GM12878 (cell line): ENCODE measurements around the gene DIAPH3. TPM values are rescaled to one million over a fixed set of nuclear protein-coding genes. Genes with fewer than 3 reads are reported as not detected.

Experiments used
- ATAC-seq: fragments of 200-7000 bp; cut with Tn5 transposase; 3 replicates; pipeline ENCODE4 v1.9.1; 2020; ENCODE audit warnings: mild to moderate bottlenecking, moderate library complexity
- BruUV-seq: library from RNA; stranded (reverse); fragments of 400-500 nt; replicated peaks from 2 replicates; lab custom pipeline; 2021; lab: Mats Ljungman, UMichigan
- CTCF ChIA-PET: fragments of 300-600 bp; sonication (Branson Sonifier 250); formaldehyde crosslinking; extraction: SDS; loops from one replicate; lab custom pipeline; 2021; ENCODE audit warnings: inconsistent platforms; lab: Yijun Ruan, JAX
- POLR2A ChIA-PET: fragments of 350-600 bp; formaldehyde crosslinking; extraction: SDS; loops from one replicate; lab custom pipeline; 2021; ENCODE audit warnings: inconsistent platforms; lab: Charles Lee
- RAD21 ChIA-PET: fragments of 300-600 bp; sonication (Branson Sonifier 250); formaldehyde crosslinking; loops from one replicate; lab custom pipeline; 2023; ENCODE audit warnings: antibody characterized with exemption; ENCODE audit not compliant: unreplicated experiment; lab: Charles Lee
- SMC1A ChIA-PET: fragments of 300-600 bp; sonication (Branson Sonifier 250); formaldehyde crosslinking; loops from one replicate; lab custom pipeline; 2023; ENCODE audit not compliant: unreplicated experiment, uncharacterized antibody; lab: Charles Lee
- DNase-seq: peaks from one replicate; pipeline ENCODE4 v3.0.0-alpha.2; 2011; ENCODE audit warnings: low read depth, low spot score
- FAIRE-seq: peaks from 3 replicates; lab custom pipeline; 2011; peaks lifted over from hg19 to GRCh38; lab: Jason Lieb, UNC
- H2AFZ ChIP-seq: 2 replicates; pipeline ENCODE4 v1.6.0; 2011; ENCODE audit warnings: low read depth, low read length, control low read depth; ENCODE audit not compliant: control insufficient read depth
- H3K27ac ChIP-seq: 2 replicates; pipeline ENCODE4 v1.5.1; 2011; ENCODE audit warnings: control low read depth; ENCODE audit not compliant: control insufficient read depth, insufficient read depth
- H3K27me3 ChIP-seq, 2 experiments: replicated peaks in 1 of 2; 2 replicates each; pipeline versions ENCODE4 v1.6.0 to v1.6.1; 2011; ENCODE audit warnings: low read length in 1 of 2; ENCODE audit not compliant: control insufficient read depth in 2 of 2, insufficient read depth in 2 of 2
- H3K36me3 ChIP-seq, 2 experiments: 2 replicates each; pipeline ENCODE4 v1.5.1; 2011; ENCODE audit warnings: low read length in 1 of 2; ENCODE audit not compliant: control insufficient read depth in 2 of 2, insufficient read depth in 2 of 2
- H3K4me1 ChIP-seq: 2 replicates; pipeline ENCODE4 v1.6.1; 2011; ENCODE audit warnings: mild to moderate bottlenecking, low read length, moderate library complexity, mixed read lengths; ENCODE audit not compliant: control insufficient read depth, insufficient read depth
- H3K4me2 ChIP-seq: 2 replicates; pipeline ENCODE4 v1.6.0; 2011; ENCODE audit warnings: control low read depth; ENCODE audit not compliant: control insufficient read depth, insufficient read depth
- H3K4me3 ChIP-seq: fragments of 200-600 bp; sonication (generic); 2 replicates; pipeline ENCODE4 v1.5.1; 2016
- H3K79me2 ChIP-seq: 2 replicates; pipeline ENCODE4 v1.6.0; 2011; ENCODE audit warnings: low read length; ENCODE audit not compliant: control insufficient read depth, insufficient read depth
- H3K9ac ChIP-seq: 2 replicates; pipeline ENCODE4 v1.8.0; 2011; ENCODE audit warnings: low read length, control low read depth, mixed read lengths; ENCODE audit not compliant: control insufficient read depth, insufficient read depth
- H3K9me3 ChIP-seq: replicated peaks from 3 replicates; pipeline ENCODE4 v1.5.1; 2011; ENCODE audit warnings: mild to moderate bottlenecking, low read length; ENCODE audit not compliant: control insufficient read depth, insufficient read depth
- H4K20me1 ChIP-seq: 2 replicates; pipeline ENCODE4 v1.6.0; 2011; ENCODE audit not compliant: control insufficient read depth, insufficient read depth
- E4F1 ChIP-seq: fragments of 450-650 bp; IDR thresholded peaks from 2 replicates; pipeline ENCODE4 v1.6.1; 2018; ENCODE audit warnings: borderline replicate concordance, mild to moderate bottlenecking; ENCODE audit not compliant: partially characterized antibody
- FOS ChIP-seq: IDR thresholded peaks from 3 replicates; pipeline ENCODE4 v1.6.1; 2011; ENCODE audit warnings: borderline replicate concordance; ENCODE audit not compliant: insufficient read length; ENCODE audit errors: extremely low read depth
- FOXK2 ChIP-seq: fragments of 450-650 bp; IDR thresholded peaks from 2 replicates; pipeline ENCODE4 v1.6.1; 2017; ENCODE audit warnings: mild to moderate bottlenecking, moderate library complexity
- HDAC6 ChIP-seq: fragments of 200-600 bp; sonication (generic); IDR thresholded peaks from one replicate; pipeline ENCODE4 v1.8.0; 2017; ENCODE audit warnings: antibody characterized with exemption; ENCODE audit not compliant: unreplicated experiment
- JUND ChIP-seq: IDR thresholded peaks from 2 replicates; pipeline ENCODE4 v1.6.1; 2012; ENCODE audit warnings: low read depth, mild to moderate bottlenecking, low read length, improper control_type of control experiment, moderate library complexity
- NKRF ChIP-seq: fragments of 450-650 bp; conservative IDR thresholded peaks from 2 replicates; pipeline ENCODE4 v1.6.1; 2017; ENCODE audit warnings: mild to moderate bottlenecking, moderate library complexity
- NR2C2 ChIP-seq: IDR thresholded peaks from 2 replicates; pipeline ENCODE4 v1.6.1; 2011; ENCODE audit warnings: borderline replicate concordance, low read depth; ENCODE audit not compliant: control insufficient read depth, insufficient read length
- PML ChIP-seq: IDR thresholded peaks from 2 replicates; pipeline ENCODE4 v1.6.1; 2012; ENCODE audit warnings: low read length, inconsistent platforms
- POLR2A ChIP-seq: IDR thresholded peaks from 2 replicates; pipeline ENCODE4 v1.6.1; 2011; ENCODE audit warnings: low read depth, mild to moderate bottlenecking, low read length
- RB1 ChIP-seq: fragments of 450-650 bp; formaldehyde crosslinking; IDR thresholded peaks from 2 replicates; pipeline ENCODE4 v1.6.1; 2017; ENCODE audit warnings: mild to moderate bottlenecking, borderline replicate concordance
- SIX5 ChIP-seq: IDR thresholded peaks from 2 replicates; pipeline ENCODE4 v1.6.1; 2011; ENCODE audit warnings: mild to moderate bottlenecking, low read depth, low read length, moderate library complexity; ENCODE audit not compliant: severe bottlenecking
- SPI1 ChIP-seq: IDR thresholded peaks from 2 replicates; pipeline ENCODE4 v1.6.1; 2011; ENCODE audit warnings: low read depth, mild to moderate bottlenecking, low read length, moderate library complexity, borderline replicate concordance; ENCODE audit not compliant: insufficient read depth
- SREBF1 ChIP-seq: IDR thresholded peaks from 2 replicates; pipeline ENCODE4 v1.6.1; 2012; ENCODE audit warnings: mild to moderate bottlenecking, low read length
- STAT1 ChIP-seq: fragments of 450-650 bp; conservative IDR thresholded peaks from 2 replicates; pipeline ENCODE4 v1.6.1; 2014; ENCODE audit warnings: antibody characterized with exemption, mild to moderate bottlenecking
- SUZ12 ChIP-seq: fragments of 200-600 bp; sonication (generic); IDR thresholded peaks from one replicate; pipeline ENCODE4 v1.6.1; 2018; ENCODE audit warnings: antibody characterized with exemption, mild to moderate bottlenecking; ENCODE audit not compliant: unreplicated experiment
- TAF1 ChIP-seq: IDR thresholded peaks from 2 replicates; pipeline ENCODE4 v1.6.1; 2011; ENCODE audit warnings: mild to moderate bottlenecking, low read depth, low read length, borderline replicate concordance
- USF2 ChIP-seq: IDR thresholded peaks from 2 replicates; pipeline ENCODE4 v1.6.1; 2011; ENCODE audit warnings: low read depth, low read length, improper control_type of control experiment, borderline replicate concordance
- YY1 ChIP-seq: IDR thresholded peaks from 2 replicates; pipeline ENCODE4 v1.6.1; 2011; ENCODE audit warnings: low read depth, mild to moderate bottlenecking, low read length
- ZZZ3 ChIP-seq: IDR thresholded peaks from 2 replicates; pipeline ENCODE4 v1.6.1; 2011; ENCODE audit warnings: low read depth; ENCODE audit not compliant: control insufficient read depth, insufficient read length
- WGBS: methylation state at CpG from one replicate; pipeline ENCODE4 v1.1.6; 2016; ENCODE audit warnings: low lambda C conversion rate; ENCODE audit not compliant: insufficient replicate concordance, insufficient coverage; ENCODE audit errors: missing lambda C conversion rate; 5-methylcytosine and 5-hydroxymethylcytosine counted together
- in situ Hi-C: fragments of 300-500 bp; cut with MboI; formaldehyde crosslinking; loops from 9 replicates; pipeline ENCODE4 v1.14.3; 2018; ENCODE audit warnings: mixed read lengths
- intact Hi-C: fragments of 100-400 bp; cut with micrococcal nuclease; formaldehyde crosslinking; loops from one replicate; pipeline ENCODE4 v1.14.2; 2022; ENCODE audit not compliant: unreplicated experiment
- polyA plus RNA-seq, 11 experiments: library from polyadenylated mRNA; depleted of rRNA in 4 of 11; unstranded in 6 of 11; stranded (reverse) in 5 of 11; fragments of >200 nt; fragmentation: Nextera tagmentation in 4 of 11; fragmentation: Illumina TruSeq in 1 of 11; extraction: Ambion mirVana in 4 of 11; extraction: Trizol in 1 of 11; gene quantifications; 1 replicate in 1 of 11; 2 replicates in 10 of 11; pipeline versions ENCODE4 v1.2.1 to v1.2.3, GENCODE V29; 2011 to 2016; ENCODE audit warnings: inconsistent platforms in 2 of 11, missing spikeins in 2 of 11, low read depth in 1 of 11
- total RNA-seq, 4 experiments: library from RNA; depleted of rRNA in 3 of 4; stranded (reverse); fragments of >200 nt in 3 of 4; fragmentation: Illumina TruSeq in 1 of 4; extraction: Trizol in 1 of 4; gene quantifications; 2 replicates each; pipeline versions ENCODE4 v1.2.1 to v1.2.3, GENCODE V29; 2013 to 2021

Gene DIAPH3
- total and polyA plus RNA-seq, 10 of the 15 experiments (the other 5 are each of a cell fraction or from before 2014, with no cell fraction given), result 10.1 to 25.2 (median 15.4) TPM

GRCh38 chr13:59742467-59742866 lies 421.3 kb downstream of the DIAPH3 start (continued):
- no peak for TF ChIP-seq E4F1
- TF ChIP-seq STAT1, result no peak
- TF ChIP-seq HDAC6, result no peak
- TF ChIP-seq USF2, result no peak
- TF ChIP-seq, all 136 proteins: peak for 0

GRCh38 chr13:59738921-59739320 lies 424.8 kb downstream of the DIAPH3 start:
- H3K79me2 ChIP-seq, result no peaks in the 10 kb centered on the region
- no peak overlapping the region for H3K4me3 ChIP-seq
- H3K4me2 ChIP-seq, result no peak overlapping the region
- ATAC-seq (no peak), FAIRE-seq (no peak), DNase-seq (no peak)
- peaks cover 3% of the 10 kb centered on the region; the same call in 1 of the 2 replicates for H3K4me1 ChIP-seq
- H3K27ac ChIP-seq, result no peak overlapping the region
- in situ Hi-C loops (no loop called here), intact Hi-C loops (loop anchor here (10.0 kb wide), 1 partner anchor 1124 kb away; no protein-coding TSS in a partner anchor)
- no peaks in the 10 kb centered on the region for H3K27me3 ChIP-seq
- SMC1A ChIA-PET, result interaction anchor here (0.6 to 1.9 kb wide), 2 partner anchors 37 to 57 kb away, joined by 3 to 5 read pairs; no protein-coding TSS in a partner anchor
- WGBS, result 83% methylated on average over 5 of the region's 5 CpGs
- no peaks in the 10 kb centered on the region for H4K20me1 ChIP-seq
- H3K36me3 ChIP-seq, result no peaks in the 10 kb centered on the region
- H2AFZ ChIP-seq, result no peak overlapping the region
- no peaks in the 10 kb centered on the region for H3K9me3 ChIP-seq
- POLR2A ChIA-PET, result no interaction called here
- CTCF ChIA-PET, result no interaction called here
- BruUV-seq, result no TSS peak
- no peak overlapping the region for H3K9ac ChIP-seq
- RAD21 ChIA-PET, result no interaction called here
- TF ChIP-seq PML (no peak), SUZ12 (no peak), ZZZ3 (no peak), FOS (no peak), YY1 (no peak), POLR2A (no peak), FOXK2 (no peak), JUND (no peak), TAF1 (no peak), NR2C2 (no peak), NKRF (no peak), SREBF1 (no peak), RB1 (no peak), SIX5 (no peak), SPI1 (no peak)
